Keratinocyte (primary cell): Measurements from ENCODE around the gene VWA3A. TPM values are rescaled to one million over a fixed set of nuclear protein-coding genes. Genes with fewer than 3 reads are reported as not detected.
A peak's percentile ranks its signal among the peaks of the same experiment; 100 is the strongest.

ENCODE experiments used
- DNase-seq: peaks from one replicate; pipeline ENCODE4 v3.0.0-alpha.2; 2011; ENCODE audit warnings: low read depth, missing footprints, low spot score
- FAIRE-seq: peaks from 2 replicates; lab custom pipeline; 2011; peaks lifted over from hg19 to GRCh38; lab: Jason Lieb, UNC
- H2AFZ ChIP-seq: 2 replicates; pipeline ENCODE4 v1.6.0; 2012; ENCODE audit warnings: low read length, control low read depth, inconsistent platforms; ENCODE audit not compliant: control insufficient read depth
- H3K27ac ChIP-seq: 2 replicates; pipeline ENCODE4 v1.5.1; 2011; ENCODE audit warnings: low read length; ENCODE audit not compliant: control insufficient read depth, insufficient read depth
- H3K27me3 ChIP-seq: 3 replicates; pipeline ENCODE4 v1.6.0; 2011; ENCODE audit warnings: low read length; ENCODE audit not compliant: control insufficient read depth, insufficient read depth; ENCODE audit errors: extremely low read depth
- H3K36me3 ChIP-seq, 2 experiments: 2 replicates in 1 of 2; 3 replicates in 1 of 2; pipeline ENCODE4 v1.5.1; 2011; ENCODE audit warnings: low read length in 2 of 2, mild to moderate bottlenecking in 1 of 2; ENCODE audit not compliant: control insufficient read depth in 2 of 2, insufficient read depth in 2 of 2; ENCODE audit errors: extremely low read depth in 1 of 2
- H3K4me1 ChIP-seq: 3 replicates; pipeline ENCODE4 v1.5.1; 2011; ENCODE audit warnings: low read length; ENCODE audit not compliant: control insufficient read depth, insufficient read depth; ENCODE audit errors: extremely low read depth
- H3K4me2 ChIP-seq: 3 replicates; pipeline ENCODE4 v1.6.0; 2011; ENCODE audit warnings: low read depth, low read length; ENCODE audit not compliant: control insufficient read depth, insufficient read depth; ENCODE audit errors: extremely low read depth
- H3K4me3 ChIP-seq, 3 experiments: fragments of 200-600 bp in 1 of 3; sonication (generic) in 1 of 3; 2 replicates in 2 of 3; 3 replicates in 1 of 3; pipeline ENCODE4 v1.5.1; 2011 to 2016; ENCODE audit warnings: low read length in 3 of 3, mild to moderate bottlenecking in 3 of 3, control low read depth in 2 of 3, inconsistent platforms in 1 of 3, low read depth in 1 of 3, mixed read lengths in 1 of 3, mixed run types in 1 of 3, moderate library complexity in 1 of 3; ENCODE audit not compliant: control insufficient read depth in 2 of 3, insufficient read depth in 2 of 3; ENCODE audit errors: extremely low read depth in 1 of 3
- H3K79me2 ChIP-seq: 2 replicates; pipeline ENCODE4 v1.6.0; 2012; ENCODE audit warnings: low read length; ENCODE audit not compliant: control insufficient read depth, insufficient read depth
- H3K9ac ChIP-seq: 3 replicates; pipeline ENCODE4 v1.6.0; 2011; ENCODE audit warnings: low read length; ENCODE audit not compliant: control insufficient read depth, insufficient read depth; ENCODE audit errors: extremely low read depth
- H3K9me1 ChIP-seq: 3 replicates; pipeline ENCODE4 v1.6.0; 2011; ENCODE audit warnings: low read length; ENCODE audit not compliant: control insufficient read depth, insufficient read depth; ENCODE audit errors: extremely low read depth
- H3K9me3 ChIP-seq: 2 replicates; pipeline ENCODE4 v1.5.1; 2012; ENCODE audit warnings: low read depth, low read length; ENCODE audit not compliant: control insufficient read depth
- H4K20me1 ChIP-seq: 3 replicates; pipeline ENCODE4 v1.6.0; 2011; ENCODE audit warnings: low read length; ENCODE audit not compliant: control insufficient read depth, insufficient read depth; ENCODE audit errors: extremely low read depth
- CTCF ChIP-seq, 3 experiments: IDR thresholded peaks in 1 of 3; conservative IDR thresholded peaks in 1 of 3; optimal IDR thresholded peaks in 1 of 3; 2 replicates in 2 of 3; 3 replicates in 1 of 3; pipeline versions ENCODE3 to v1.5.1; 2011; ENCODE audit warnings: low read length in 3 of 3, mild to moderate bottlenecking in 3 of 3, moderate library complexity in 2 of 3, control low read depth in 1 of 3, inconsistent platforms in 1 of 3; ENCODE audit not compliant: insufficient read depth in 2 of 3; ENCODE audit errors: extremely low read depth in 1 of 3
- EZH2 ChIP-seq: IDR thresholded peaks from one replicate; pipeline ENCODE4 v1.6.1; 2012; ENCODE audit warnings: inconsistent platforms, mild to moderate bottlenecking, low read length, moderate library complexity
- dilution Hi-C: fragments of 300-500 bp; cut with MboI; formaldehyde crosslinking; loops from one replicate; pipeline ENCODE4 v1.7.0; 2020; ENCODE audit warnings: low sequenced_read_pairs; ENCODE audit not compliant: extremely low pct_ligation_motif_present
- polyA plus RNA-seq, 5 experiments: library from polyadenylated mRNA; depleted of rRNA in 3 of 5; stranded (reverse) in 3 of 5; stranded (forward) in 1 of 5; unstranded in 1 of 5; fragments of >200 nt; gene quantifications; 1 replicate in 1 of 5; 2 replicates in 3 of 5; 3 replicates in 1 of 5; pipeline versions ENCODE4 v1.2.1 to v1.2.3, GENCODE V29; 2011 to 2012; ENCODE audit warnings: missing spikeins in 2 of 5, low read depth in 1 of 5, low replicate concordance in 1 of 5

VWA3A gene
- polyA plus RNA-seq, 1 donor (not counting 4 experiments of a cell fraction or from before 2014, with no cell fraction given) = 0.05 TPM

GRCh38 chr16:22077700-22078313 lies 14.5 kb upstream of the VWA3A start:
- no peak overlapping the region for H3K4me3 ChIP-seq
- H3K27ac ChIP-seq = no peak overlapping the region
- TF ChIP-seq EZH2 (no peak), CTCF (optimal IDR thresholded peaks at IDR 0.05 in 1 of 3, IDR thresholded peaks at IDR 0.05 in 1 of 3, conservative IDR thresholded peaks at IDR 0.05 in 1 of 3; ENCODE audit: extremely low read depth in 1 of 3, insufficient read depth in 2 of 3, low read length in 3 of 3) (peak; percentile 72 to 77 (median 75))
- peaks cover 4 to 12% of the 10 kb centered on the region in 2 experiments for H3K36me3 ChIP-seq
- H3K4me1 ChIP-seq = peaks cover 25% of the 10 kb centered on the region
- FAIRE-seq (peak; percentile 20), DNase-seq (no peak)
- H3K27me3 ChIP-seq = no peaks in the 10 kb centered on the region
- peaks cover 28% of the 10 kb centered on the region for H3K79me2 ChIP-seq
- no peaks in the 10 kb centered on the region for H3K9me3 ChIP-seq
- dilution Hi-C loops = no loop called here
- no peak overlapping the region for H3K9ac ChIP-seq
- H2AFZ ChIP-seq = no peak overlapping the region
- no peaks in the 10 kb centered on the region for H4K20me1 ChIP-seq
- no peaks in the 10 kb centered on the region for H3K9me1 ChIP-seq
- H3K4me2 ChIP-seq = no peak overlapping the region

- Histone ChIP-seq H3K36me3 (peaks cover 4 to 12% of the 10 kb centered on the region in 2 experiments), H4K20me1 (no peaks in the 10 kb centered on the region), H3K9me1 (no peaks in the 10 kb centered on the region), H3K9ac (no peak overlapping the region), H3K79me2 (peaks cover 20% of the 10 kb centered on the region), H3K4me1 (peaks cover 20% of the 10 kb centered on the region), H3K27me3 (no peaks in the 10 kb centered on the region), H3K4me3 (no peak overlapping the region), H2AFZ (no peak overlapping the region), H3K4me2 (no peak overlapping the region), H3K9me3 (no peaks in the 10 kb centered on the region), H3K27ac (no peak overlapping the region)
- FAIRE-seq = no peak
- no peak for DNase-seq
- dilution Hi-C loops = no loop called here
- TF ChIP-seq EZH2 = no peak
- TF ChIP-seq CTCF (optimal IDR thresholded peaks at IDR 0.05 in 1 of 3, IDR thresholded peaks at IDR 0.05 in 1 of 3, conservative IDR thresholded peaks at IDR 0.05 in 1 of 3; ENCODE audit: extremely low read depth in 1 of 3, insufficient read depth in 2 of 3, low read length in 3 of 3) = no peak
These were observed 13.7 kb upstream of the VWA3A start for GRCh38 chr16:22078656-22079055.
